Muscle of back (tissue), 13 donors: Measurements from ENCODE around the gene TMED9. TPM values are rescaled to one million over a fixed set of nuclear protein-coding genes. Genes with fewer than 3 reads are reported as not detected.
"Not testable (repeated sequence)": the region's sequence is repeated elsewhere in the genome, so short reads cannot be mapped to it uniquely, and the experiment has no call there.

Source experiments
- DNase-seq, 3 donors: peaks; one replicate each; pipeline versions ENCODE4 v3.0.0 to v3.0.0-alpha.2; 2013
- long read RNA-seq, 9 donors: transcript quantifications; one replicate each; lab custom pipeline, GENCODE V29; 2026
- polyA plus RNA-seq, 10 donors: library from polyadenylated mRNA; unstranded; fragments of 120-200 nt; gene quantifications; one replicate each; pipeline ENCODE4 v1.2.1, GENCODE V29; 2013; ENCODE audit not compliant: insufficient read length in 10 of 10

TMED9 gene
- polyA plus RNA-seq: 100 to 1,000 TPM; 104 to 148 (median 114) TPM
- long read RNA-seq, donor 1, transcript TMED9-201 (5 exons, 1,473 nt): major isoform, 91 of 98 reads
- long read RNA-seq, donor 1, partial matches to known transcripts: 6 of 98 reads
- long read RNA-seq, donor 1, other reads (novel, unspliced or antisense): 0 of 98 reads
- long read RNA-seq, donor 2, transcript TMED9-201 (5 exons, 1,473 nt): major isoform, 80 of 92 reads
- long read RNA-seq, donor 2, partial matches to known transcripts: 8 of 92 reads
- long read RNA-seq, donor 2, other reads (novel, unspliced or antisense): 0 of 92 reads
- long read RNA-seq, donor 3: 0 reads
- long read RNA-seq, donor 4, transcript TMED9-201 (5 exons, 1,473 nt): major isoform, 78 of 132 reads
- long read RNA-seq, donor 4, partial matches to known transcripts: 51 of 132 reads
- long read RNA-seq, donor 4, other reads (novel, unspliced or antisense): 0 of 132 reads
- long read RNA-seq, donor 5, transcript TMED9-201 (5 exons, 1,473 nt): major isoform, 91 of 107 reads
- long read RNA-seq, donor 5, transcript TMED9-206 (4 exons, 772 nt): minor isoform, 6 of 107 reads
- long read RNA-seq, donor 5, partial matches to known transcripts: 8 of 107 reads
- long read RNA-seq, donor 5, other reads (novel, unspliced or antisense): 0 of 107 reads
- long read RNA-seq, donor 6, transcript TMED9-201 (5 exons, 1,473 nt): major isoform, 141 of 163 reads
- long read RNA-seq, donor 6, partial matches to known transcripts: 18 of 163 reads
- long read RNA-seq, donor 6, other reads (novel, unspliced or antisense): 0 of 163 reads
- long read RNA-seq, donor 7, transcript TMED9-201 (5 exons, 1,473 nt): major isoform, 113 of 130 reads
- long read RNA-seq, donor 7, partial matches to known transcripts: 14 of 130 reads
- long read RNA-seq, donor 7, other reads (novel, unspliced or antisense): 0 of 130 reads
- long read RNA-seq, donor 8, transcript TMED9-201 (5 exons, 1,473 nt): major isoform, 66 of 79 reads
- long read RNA-seq, donor 8, partial matches to known transcripts: 9 of 79 reads
- long read RNA-seq, donor 8, other reads (novel, unspliced or antisense): 0 of 79 reads
- long read RNA-seq, donor 9, transcript TMED9-201 (5 exons, 1,473 nt): major isoform, 7 of 9 reads
- long read RNA-seq, donor 9, partial matches to known transcripts: 0 of 9 reads
- long read RNA-seq, donor 9, other reads (novel, unspliced or antisense): 0 of 9 reads

DNA sequence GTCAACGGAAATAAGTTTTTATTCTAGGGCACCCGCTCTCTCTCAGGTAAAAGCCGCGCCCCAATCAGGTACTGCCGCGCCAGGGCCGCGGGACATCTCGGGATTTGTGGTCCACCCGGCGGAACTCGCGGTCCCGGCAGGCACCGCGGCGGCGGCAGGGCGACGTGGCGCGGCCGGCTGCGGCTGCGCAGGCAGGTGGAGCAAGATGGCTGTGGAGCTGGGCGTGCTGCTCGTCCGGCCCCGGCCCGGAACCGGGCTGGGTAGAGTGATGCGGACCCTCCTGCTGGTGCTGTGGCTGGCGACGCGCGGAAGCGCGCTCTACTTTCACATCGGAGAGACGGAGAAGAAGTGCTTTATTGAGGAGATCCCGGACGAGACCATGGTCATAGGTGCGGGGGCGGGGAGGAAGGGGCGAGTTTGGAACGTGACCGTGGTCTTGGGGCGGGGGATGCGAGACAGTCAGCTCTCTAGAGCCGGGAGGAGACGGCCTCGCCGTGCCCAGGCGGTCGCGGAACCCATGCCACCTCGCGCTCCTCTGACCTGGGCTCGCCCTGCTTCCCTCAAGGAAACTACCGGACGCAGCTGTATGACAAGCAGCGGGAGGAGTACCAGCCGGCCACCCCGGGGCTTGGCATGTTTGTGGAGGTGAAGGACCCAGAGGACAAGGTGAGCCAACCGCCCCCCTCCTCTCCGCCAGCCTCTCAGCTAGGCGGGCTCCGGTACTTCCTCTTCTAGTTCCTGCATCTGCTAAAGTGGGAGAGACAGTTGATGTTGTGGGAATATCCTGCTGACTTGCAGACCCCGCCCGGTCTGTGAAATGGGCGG lies at the start of gene TMED9:
Gene TMED9, plus strand, starts transcription at position 194 of the 825 bp plus-strand sequence. Its CDS starts 12 bp downstream, at position 206.
- peak; percentile 80 to 95 (median 89) for DNase-seq

DNA sequence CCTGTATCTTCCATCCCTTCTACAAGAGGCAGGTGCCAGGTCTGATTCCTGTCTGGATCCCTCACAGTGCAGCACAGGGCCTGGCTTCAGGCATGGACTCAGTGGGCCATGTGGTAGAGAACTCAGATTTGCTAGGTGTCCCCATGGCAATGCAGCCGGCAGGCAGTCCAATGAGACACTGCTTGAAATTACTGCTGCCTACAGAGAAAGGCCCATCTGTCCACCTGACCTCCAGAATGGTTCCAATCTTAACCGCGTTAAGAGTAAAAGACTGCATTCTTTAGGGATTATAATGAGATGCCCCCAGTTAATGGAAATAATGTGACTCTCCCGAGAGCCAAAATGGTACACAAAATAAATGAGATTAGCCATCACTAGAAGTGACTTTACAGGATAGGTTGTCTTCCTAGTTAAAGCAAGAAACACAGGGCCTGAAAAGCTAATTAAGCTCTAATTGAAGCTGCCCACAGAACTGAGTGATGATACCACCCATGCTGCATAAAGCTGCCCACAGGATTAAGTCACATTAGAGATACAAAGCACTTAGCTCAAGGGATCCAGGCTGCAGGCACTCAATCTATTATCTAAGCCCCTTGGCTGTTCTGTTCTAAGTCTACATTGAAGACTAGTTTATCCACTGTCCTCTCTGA lies 49.1 kb upstream of the TMED9 start:
- DNase-seq: no peak

DNA sequence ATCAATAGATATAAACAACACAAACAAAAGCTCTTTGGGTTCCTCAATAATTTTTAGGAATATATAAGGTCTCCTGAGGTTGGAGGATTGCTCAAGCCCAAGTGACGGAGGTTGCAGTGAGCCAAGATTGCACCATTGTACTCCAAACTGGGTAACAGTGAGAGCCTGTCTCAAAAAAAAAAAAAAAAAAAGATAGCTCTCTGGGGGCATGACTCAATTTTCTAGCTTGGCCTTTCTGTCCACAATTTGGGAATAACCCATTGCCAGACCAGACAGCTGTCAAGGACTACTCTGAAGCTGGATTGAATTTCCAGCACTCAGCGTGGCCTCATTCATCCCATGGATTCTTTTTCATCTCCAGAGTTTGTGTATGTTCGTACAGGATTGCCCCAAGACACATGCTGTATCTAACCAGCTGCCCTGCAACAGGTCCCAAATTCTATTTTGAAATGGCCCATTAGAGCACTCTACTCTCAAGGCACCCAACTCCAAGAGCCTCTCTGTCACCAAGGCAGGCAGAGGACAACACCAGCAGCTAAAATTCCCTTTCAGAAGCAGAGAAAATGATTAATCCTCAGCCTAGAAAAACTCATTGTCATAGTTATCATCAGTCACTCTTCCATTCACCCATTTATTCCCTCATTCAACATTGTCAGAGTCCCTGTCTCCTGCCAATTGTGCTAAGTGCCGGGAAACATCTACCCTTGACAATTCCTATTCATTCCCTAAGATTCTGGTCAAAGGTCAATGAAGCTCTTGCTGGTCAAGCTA lies 46.3 kb upstream of the TMED9 start:
- peak; percentile 59 to 78 (median 78) for DNase-seq

DNA sequence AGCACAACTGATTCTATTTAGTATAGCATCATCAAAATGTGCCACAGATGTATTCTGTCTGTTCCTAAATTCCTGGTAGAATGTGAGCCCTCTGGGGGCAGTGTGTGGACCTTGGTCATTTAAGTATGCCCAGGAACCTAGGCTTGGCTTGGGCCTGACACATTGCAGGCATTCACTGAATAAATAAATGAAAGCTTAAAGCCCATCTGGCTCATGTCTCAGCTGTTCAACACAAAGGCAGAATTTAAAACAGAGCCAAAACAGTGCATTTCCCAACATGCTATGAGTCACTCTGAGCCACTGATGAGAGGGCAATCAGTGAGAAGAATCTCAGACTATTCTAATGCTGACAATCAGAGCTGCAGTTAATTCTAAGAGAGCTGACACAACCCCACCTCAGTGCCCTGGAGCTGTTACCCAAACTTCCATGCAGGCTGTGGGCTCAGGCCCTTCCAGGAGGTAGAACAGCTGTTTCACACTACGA lies 45.7 kb upstream of the TMED9 start:
- DNase-seq: peak; percentile 36 to 92 (median 59)

DNA sequence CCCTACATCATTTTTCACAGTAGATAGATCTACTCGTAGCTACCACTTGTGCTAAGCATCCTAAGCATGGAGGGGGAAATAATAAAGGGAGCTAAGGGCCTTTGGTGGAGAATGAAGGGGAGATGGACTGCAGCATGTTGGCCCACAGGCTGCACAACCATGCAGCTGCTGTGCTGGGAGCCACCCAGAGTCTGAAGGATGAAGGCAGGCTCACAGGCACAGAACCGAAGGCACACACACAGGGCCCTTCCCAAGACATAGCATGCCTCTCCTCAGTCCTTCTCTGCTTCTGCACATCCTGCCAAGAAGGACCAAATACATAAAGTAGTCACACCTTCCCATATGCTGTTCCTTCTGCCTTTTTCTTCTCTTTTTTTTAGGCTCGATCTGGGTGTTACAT lies 44.3 kb upstream of the TMED9 start:
- no peak for DNase-seq

DNA sequence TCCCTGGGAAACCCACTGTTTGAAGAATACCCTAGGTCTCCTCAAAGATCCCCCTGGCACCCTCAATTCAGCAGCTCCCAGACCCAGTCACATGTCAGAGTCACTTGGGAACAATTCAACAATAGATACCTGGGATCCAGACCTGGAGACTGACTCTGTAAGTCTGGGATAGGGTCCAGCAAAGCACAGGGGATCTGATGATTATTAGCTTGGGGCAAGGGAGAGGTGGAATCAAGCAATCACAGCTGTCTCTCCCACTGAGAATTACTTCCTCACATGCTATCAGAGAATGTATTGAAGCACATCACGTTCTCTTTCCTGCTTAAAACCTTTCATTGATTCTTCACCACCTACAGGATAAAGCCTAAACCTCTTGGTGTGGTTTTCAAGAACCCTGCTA lies 43.5 kb upstream of the TMED9 start:
- DNase-seq: no peak

DNA sequence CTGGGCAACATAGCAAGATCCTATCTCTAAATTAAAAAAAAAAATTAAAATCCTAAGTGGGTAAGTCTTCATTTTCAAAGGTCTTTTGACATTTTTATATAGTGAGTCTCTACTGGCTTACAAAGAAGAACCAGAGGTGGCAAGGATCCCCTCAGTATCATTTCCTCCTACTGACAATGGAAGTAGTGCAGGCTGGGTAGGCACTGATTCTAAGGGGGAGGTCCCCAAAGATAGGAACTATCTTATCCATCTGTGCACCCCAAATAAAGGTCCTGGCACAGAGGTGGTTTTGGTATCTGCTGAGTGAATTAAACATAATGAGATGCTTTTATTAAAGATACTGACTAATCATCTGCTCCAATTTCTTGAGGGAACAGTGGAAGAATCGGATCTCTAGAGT lies 41.9 kb upstream of the TMED9 start:
- DNase-seq: no peak

DNA sequence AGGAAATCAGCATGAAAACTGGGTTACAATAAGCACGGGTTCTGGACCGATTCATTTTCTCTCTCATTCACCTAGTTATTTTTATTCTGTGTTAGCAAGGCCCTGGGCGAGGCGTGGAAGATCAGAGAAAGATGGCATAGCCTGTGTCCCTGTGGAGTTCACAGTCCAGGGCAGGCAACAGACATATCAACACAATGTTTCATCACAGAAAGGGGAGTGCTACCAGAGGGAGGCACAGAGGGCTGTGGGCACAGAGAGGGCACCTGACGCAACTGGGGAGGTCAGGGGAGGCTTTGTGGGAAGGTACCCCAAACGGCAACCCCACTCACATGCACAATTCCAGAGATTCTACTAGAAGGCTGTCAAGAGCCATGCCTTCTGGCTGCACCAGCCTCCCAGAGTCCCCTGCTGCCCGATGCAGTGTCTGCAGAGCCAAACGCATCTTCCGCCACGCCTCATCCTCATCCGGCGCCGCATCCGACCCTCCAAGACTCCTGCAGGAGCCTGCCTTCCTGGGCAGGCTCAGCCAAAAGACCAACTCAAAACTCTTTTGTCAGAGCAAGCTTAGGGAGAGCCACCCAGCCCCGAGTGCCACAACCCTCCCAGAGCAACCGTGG lies 39.1 kb upstream of the TMED9 start:
- DNase-seq: no peak

DNA sequence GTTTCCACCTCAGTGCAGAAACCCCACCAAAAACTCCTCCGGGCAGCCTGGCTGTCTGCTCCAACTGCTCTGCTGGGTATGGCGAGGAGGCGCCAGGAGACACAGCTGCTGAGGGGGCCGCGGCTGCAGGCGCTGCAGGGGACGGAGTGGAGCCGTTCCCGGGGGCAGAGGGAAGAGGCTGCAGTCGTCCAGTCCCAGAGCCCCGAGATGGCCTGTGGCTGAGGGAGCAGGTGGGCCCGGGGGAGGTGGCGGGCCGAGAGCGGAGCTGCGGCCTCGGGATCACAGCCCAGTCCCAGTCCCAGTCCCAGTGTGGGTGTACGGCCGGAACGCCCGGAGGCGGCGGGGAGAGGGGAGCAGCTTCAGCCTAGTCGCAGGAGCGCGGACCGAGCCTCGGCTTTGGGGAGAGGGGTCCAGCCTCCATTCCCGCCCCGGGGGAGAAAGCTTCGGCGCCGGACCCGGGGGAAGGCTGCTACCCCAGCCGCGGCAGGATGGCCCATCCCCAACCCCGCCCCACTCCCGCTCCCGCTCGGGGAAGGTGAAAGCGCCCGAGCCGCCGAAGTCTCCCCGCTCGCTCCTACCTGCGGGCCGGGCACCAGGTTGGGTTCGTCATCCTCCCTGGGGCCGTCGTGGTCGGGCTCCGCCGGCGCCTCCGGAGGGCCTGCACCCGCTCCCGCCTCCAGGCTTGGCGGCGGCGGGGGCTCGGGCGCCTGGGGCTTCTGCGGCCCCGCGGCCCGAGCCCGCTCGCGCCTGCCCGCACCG lies 38.2 kb upstream of the TMED9 start:
- DNase-seq: peak; percentile 7 to 72 (median 20)

DNA sequence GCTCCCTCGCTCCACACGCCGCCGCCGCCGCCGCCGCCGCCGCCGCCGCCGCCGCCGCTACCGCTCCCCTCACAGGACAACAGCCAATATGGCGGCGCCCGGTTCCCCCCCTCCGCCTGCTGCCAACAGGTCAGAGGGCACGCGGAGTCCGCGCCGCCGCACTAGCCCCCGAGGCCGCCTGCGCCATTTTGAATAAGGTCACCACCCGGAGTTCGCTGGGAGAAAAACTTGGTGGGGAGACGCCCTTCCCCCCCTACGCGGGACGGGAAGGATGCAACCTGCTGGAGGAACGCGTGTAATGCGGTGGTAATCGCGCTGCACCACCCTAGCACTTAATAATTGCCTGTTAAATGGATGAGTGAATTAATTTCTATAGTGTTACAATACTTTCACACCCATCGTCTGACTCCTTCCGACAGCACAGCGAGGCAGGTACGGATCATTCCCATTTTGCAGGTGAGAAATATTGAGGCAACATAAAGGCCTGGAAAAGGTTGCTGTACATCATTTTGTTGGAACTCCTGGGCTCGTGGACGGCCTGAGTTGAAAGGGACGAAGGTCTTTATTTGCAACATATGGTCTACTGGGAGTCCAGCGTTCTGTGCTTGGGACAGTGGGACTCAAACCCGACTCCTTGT lies 37.4 kb upstream of the TMED9 start, which contains the start of gene FAM193B:
Gene FAM193B, minus strand, starts transcription at position 90 of the 638 bp plus-strand sequence. CDS start 105 bp downstream, outside the sequence.
- peak; percentile 91 to 95 (median 92) for DNase-seq

DNA sequence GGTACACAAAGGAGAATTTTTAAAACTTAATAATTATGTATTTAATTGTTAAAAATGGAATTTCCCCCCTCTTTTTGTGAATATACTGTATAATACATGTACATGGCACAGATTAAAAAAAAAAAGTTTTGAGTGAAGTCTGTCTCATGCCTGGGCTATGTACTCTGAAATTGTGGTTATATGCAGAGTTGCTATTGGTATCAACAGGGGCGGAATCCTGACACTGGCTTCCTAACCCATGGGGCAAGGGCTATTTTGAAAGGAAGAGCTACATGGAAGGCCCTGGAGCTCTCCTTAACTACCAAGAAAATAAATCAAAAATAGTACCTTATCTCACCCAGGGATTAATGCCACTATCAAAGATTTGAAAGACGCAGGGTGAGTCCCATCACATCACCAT lies 36.8 kb upstream of the TMED9 start:
- DNase-seq: no peak

DNA sequence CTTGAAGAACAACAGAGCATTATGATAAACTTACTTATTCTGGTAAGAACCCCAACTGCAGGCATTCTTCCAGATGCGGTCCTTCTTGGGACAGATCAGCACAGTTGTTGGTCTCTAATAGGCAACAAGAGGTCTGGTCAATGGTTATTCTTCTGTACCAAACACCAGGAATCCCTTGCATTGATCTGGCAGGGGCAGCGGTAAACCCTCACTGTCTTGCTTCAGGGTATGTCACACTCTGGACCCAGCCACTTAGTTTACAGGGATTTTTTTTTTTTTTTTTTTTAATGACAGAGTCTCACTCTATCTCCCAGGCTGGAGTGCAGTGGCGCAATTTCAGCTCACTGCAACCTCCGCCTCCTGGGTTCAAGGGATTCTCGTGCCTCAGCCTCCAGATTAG lies 36.3 kb upstream of the TMED9 start:
- DNase-seq: no peak

DNA sequence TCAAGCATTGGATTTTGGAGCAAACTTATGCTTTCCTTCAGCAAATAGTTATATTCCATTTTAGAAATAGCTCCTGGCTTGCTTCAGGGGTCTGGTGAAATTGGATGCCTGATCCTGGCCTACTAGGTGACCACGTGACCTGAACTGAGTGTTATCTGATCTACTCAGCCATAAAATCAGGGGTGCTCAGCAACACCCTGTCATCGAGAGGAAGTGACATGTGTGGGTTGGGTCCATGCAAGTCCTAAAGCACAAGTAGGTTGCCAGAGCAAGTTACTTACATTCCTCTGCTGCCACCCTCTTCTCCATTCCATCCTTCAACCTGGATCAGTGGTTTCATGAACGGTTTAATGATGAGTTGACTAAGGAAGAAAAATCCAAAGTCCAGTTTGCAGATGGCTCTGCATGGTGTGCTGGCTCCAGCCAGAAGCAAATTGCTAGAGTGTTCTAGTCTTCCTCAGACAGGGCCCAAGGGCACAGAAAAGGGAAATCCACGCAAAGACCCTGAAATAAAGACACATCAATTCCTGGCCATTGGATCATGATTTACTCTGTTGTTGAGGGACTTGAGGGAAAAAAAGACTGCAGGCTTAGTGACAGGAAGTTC lies 34.9 kb upstream of the TMED9 start:
- DNase-seq: no peak

DNA sequence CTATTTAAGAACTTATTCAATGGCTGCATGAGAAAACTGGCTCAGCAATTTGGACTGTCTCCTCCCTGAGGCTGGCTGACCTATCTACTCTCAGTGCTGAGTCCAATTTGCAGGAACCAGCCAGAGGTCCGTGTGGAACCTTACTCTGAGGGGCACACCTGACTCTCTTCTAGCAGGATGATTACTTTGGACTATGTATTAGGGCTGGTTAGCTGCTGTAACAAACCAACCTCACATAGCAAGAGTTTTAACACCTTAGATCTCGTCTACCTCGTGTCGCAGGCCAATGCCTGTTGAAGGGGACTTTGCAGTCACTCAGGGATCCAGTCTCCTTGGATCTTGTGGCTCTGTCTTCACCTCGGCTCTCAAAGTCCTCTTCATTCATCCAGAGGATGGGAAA lies 34.2 kb upstream of the TMED9 start:
- DNase-seq: no peak

DNA sequence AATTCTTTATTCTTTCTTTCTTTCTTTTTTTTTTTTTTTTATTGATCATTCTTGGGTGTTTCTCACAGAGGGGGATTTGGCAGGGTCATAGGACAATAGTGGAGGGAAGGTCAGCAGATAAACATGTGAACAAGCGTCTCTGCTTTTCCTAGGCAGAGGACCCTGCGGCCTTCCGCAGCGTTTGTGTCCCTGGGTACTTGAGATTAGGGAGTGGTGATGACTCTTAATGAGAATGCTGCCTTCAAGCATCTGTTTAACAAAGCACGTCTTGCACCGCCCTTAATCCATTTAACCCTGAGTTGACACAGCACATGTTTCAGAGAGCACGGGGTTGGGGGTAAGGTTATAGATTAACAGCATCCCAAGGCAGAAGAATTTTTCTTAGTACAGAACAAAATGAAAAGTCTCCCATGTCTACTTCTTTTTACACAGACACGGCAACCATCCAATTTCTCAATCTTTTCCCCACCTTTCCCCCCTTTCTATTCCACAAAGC lies 32.5 kb upstream of the TMED9 start:
- DNase-seq: not testable (repeated sequence)

DNA sequence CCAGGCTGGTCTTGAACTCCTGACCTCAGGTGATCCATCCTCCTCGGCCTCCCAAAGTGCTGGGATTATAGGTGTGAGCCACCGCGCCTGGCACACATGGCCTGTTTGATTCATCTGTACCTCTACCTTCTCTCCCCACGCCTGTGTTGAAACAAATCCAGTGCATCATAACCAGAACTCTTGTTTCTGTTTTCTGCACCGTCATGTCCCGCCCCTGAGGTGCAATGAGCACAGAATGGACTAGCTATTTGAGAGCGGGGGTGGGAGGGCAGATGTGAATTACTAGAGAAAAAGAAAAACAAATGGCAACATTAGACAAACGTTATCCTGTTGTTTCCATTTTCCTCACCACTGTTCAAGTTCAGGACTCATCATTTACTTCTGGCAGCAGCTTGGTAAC lies 27.0 kb upstream of the TMED9 start:
- DNase-seq: no peak

DNA sequence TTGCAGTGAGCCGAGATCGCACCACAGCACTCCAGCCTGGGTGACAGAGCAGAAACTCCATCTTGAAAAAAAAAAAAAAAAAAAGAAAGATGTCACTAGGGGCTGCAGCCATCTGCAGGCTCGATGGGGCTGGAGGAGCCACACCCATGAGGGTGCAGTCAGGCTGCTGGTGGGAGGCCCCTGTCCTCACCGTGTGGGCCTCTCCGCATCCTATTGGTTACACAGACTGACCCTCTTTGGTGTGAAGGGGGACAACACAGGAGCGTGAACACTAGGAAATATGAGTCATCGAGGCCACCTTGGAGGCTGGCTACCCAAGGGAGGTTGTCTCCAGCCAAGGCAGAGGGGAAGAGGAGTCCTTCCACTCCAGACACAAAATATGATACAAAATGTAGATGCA lies 23.7 kb upstream of the TMED9 start:
- no peak for DNase-seq
